Pons (tissue), 1 donor: Measurements from ENCODE around the gene PPP1R3D.
"Not testable (repeated sequence)": the region's sequence is repeated elsewhere in the genome, so short reads cannot be mapped to it uniquely, and the experiment has no call there.

Experiments used
- DNase-seq: peaks from one replicate; pipeline ENCODE4 v3.0.0-alpha.2; 2016; ENCODE audit warnings: low spot score

Gene PPP1R3D

GRCh38 chr20:59923514-59923913 lies 16.6 kb downstream of the PPP1R3D start:
- no peak for DNase-seq

- no peak for DNase-seq
Measured at GRCh38 chr20:59920944-59921343, 19.2 kb downstream of the PPP1R3D start.

DNA sequence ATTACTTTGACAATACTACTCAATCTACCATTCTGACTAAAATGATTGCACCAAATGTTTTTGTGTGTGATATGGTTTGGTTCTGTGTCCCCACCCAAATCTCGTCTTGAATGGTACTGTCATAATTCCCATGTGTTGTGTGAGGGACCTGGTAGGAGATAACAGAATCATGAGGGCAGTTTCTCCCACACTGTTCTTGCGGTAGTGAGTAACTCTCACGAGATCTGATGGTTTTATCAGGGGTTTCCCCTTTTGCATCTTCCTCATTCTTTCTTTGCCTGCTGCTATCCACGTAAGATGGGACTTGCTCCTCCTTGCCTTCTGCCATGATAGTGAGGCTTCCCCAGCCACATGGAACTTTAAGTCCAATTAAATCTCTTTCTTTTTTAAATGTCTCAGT lies 27.5 kb downstream of the PPP1R3D start:
- DNase-seq = no peak

- DNase-seq = no peak
Measured at GRCh38 chr20:59911041-59911440, 29.1 kb downstream of the PPP1R3D start.

DNA sequence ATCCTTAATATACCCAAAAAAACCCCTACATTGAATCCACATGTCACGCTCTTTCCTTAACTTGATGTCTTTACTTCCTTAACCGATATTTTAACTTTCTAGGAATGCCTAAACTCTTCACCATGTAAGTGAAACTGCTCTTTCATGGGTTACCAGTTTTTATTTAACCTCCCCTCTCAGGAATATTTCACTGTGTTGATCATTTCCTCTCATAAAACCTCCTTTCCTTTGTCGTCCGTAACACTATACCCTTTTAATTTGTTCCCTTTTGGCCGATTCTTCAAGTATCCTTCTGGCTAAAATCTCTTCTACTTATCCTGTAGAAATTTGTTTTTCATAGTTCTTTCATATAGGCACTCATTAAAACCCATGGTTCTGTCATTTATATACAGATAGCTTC lies 31.2 kb downstream of the PPP1R3D start:
- no peak for DNase-seq

GRCh38 chr20:59903621-59904020 lies 36.5 kb downstream of the PPP1R3D start:
- no peak for DNase-seq

- DNase-seq = no peak
Measured at GRCh38 chr20:59902470-59902869, 37.6 kb downstream of the PPP1R3D start.

DNA sequence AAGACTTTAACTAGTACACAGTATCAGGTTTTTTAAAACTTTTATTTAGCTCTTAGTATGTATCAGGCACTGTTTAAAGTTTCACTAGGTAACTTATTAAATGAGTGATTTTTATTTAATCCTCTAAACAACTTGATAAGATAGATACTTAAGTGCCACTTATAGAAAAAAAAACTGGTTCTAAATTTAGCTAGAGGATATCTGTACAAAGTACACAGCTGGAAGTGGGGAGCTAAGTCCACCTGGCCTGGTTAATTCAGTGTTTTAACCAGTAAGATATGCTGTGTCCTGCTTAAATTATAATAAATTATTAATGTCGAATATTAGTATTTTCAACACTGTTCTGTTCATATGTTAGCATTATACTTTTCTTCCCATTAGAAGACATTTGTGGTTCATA lies 44.2 kb downstream of the PPP1R3D start:
- no peak for DNase-seq

- DNase-seq = no peak
Measured at GRCh38 chr20:59891581-59891980, 48.5 kb downstream of the PPP1R3D start.

- DNase-seq = not testable (repeated sequence)
Measured at GRCh38 chr20:59890035-59890434, 50.1 kb downstream of the PPP1R3D start.

GRCh38 chr20:59888050-59888449 lies 52.1 kb downstream of the PPP1R3D start:
- DNase-seq = no peak
